ENCODE data around the gene LIPA. TPM values are rescaled to one million over a fixed set of nuclear protein-coding genes. Genes with fewer than 3 reads are reported as not detected.
A peak's percentile ranks its signal among the peaks of the same experiment; 100 is the strongest.

The LIPA gene
- total RNA-seq, 3 donors from 2014 or later, result 13.2 to 15.8 (median 14.7) TPM

DNA sequence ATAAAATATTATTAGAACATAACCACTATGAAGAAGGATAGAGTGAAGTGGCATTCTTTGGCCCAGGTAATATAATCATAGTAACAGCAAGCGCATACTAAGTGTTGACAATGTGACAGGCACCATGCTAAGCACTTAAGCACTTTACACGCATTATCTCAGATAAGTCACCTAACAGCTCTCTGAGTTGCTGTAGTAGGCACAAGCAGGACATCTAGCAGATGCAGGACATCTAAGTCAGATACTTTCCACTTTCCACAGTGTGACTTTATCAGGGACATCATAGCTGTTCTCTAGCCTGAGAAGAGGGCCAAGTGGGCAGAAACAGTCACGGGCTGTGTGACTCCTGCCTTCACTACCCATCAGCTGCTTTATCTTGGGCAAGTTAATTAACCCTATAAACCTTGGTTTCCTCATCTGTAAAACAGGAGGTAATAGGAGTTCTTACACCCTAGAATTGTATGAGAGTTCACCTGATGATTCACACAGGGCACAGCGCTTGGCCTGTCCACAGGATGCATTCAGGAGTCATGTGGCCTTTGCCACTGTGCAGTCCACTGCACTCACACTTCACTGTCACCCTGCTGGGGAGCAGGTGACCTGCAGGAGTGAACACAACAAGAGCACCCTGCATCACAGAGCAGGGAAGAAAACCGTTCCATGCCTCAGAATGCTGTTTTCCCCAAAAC is 12.5 kb downstream of the LIPA start:
- H3K4me3 Mint-ChIP-seq, result no peak overlapping the region
- H3K27me3 Mint-ChIP-seq (ENCODE audit: low read depth), result no peaks in the 10 kb centered on the region
- peaks cover 43% of the 10 kb centered on the region for H3K36me3 Mint-ChIP-seq (ENCODE audit: insufficient read depth)

DNA sequence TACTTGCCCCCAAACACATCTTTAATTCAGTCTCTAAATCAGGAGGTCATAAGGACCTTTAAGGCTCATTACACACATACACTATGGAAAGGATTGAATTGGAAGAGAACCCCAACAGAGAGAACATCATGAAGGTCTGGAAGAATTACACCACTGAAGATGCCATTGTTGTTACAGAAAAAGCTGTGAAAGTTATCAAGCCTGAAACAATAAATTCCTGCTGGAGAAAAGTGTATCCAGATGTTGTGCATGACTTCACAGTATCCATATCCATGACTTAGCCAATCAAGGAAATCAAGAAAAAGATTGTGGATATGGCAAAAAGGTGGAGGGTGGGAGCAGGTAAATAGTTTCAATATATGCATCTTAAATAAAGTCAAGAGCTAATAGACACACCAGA is 13.7 kb downstream of the LIPA start:
- ATAC-seq (no peak), DNase-seq (no peak)
- Mint-ChIP-seq H3K4me1 (ENCODE audit: low read depth) (peaks cover 3% of the 10 kb centered on the region), H3K9me3 (no peaks in the 10 kb centered on the region), H3K27me3 (ENCODE audit: low read depth) (no peaks in the 10 kb centered on the region), H3K4me3 (no peak overlapping the region), H3K36me3 (ENCODE audit: insufficient read depth) (peaks cover 48% of the 10 kb centered on the region)

More for the DNA sequence above, 12.5 kb downstream of the LIPA start:
- ATAC-seq, result no peak
- Mint-ChIP-seq H3K9me3 (no peaks in the 10 kb centered on the region), H3K4me1 (ENCODE audit: low read depth) (peaks cover 5% of the 10 kb centered on the region)
- no peak for DNase-seq

DNA sequence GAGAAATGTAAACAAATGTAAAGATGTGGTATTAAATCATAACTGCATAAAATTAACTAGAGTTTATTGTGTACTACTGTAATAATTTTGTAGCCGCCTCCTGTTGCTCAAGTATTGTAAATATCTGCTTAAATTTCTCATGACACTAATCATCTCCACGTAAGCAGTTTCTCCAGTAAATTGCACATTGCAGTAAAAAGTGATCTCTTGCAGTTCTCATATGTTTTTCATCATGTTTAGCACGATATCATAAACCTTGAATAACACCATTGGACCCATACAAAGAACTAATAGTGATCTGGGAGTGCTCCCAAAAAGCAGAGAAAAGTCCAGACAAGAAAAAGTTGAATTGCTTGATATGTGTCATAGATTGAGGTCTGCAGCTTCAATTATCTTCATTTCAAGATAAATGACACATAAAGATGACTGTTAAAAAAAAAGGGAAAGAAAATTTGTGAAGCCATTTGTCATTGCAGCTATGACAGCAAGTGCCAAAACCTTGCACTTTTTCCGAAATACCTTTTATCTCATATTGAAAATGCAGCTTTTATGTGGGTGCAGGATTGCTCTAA is 15.3 kb downstream of the LIPA start:
- no peaks in the 10 kb centered on the region for H3K27me3 Mint-ChIP-seq (ENCODE audit: low read depth)

DNA sequence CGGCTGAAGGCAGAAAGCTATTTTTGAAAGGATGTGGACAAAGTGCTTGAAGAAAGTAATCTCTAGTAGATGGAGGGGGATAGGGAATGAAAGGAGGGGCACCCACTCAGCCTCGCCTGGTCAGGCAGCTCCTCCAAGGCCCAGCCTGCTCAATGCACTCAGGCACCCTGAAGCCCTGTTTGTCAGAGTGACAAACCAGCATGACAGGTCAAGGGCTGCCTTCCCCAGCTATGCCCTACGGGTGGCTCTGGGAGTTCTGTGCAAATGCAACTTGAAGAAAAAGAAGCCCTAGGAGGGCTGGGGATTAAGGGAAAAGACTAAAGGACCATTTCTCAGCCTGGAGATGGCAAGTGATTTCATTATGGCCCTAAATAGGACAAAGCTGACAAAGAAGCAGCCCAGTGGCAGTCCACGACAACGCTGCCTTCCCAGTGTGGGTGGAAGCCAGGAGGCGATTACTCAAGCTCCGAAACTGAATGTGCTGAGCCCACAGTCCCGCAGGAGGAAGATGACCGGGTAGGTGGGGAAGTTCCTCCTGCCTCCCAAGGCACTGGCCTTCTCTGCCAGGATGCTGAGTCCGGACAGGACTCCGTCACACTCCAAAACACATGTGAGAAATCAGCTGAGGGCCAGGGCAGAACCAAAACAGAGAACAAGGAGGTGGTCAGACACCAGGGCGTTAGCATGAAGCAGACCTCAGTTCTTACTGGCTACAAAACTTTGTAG is 16.3 kb downstream of the LIPA start:
- H3K36me3 Mint-ChIP-seq (ENCODE audit: insufficient read depth), result peaks cover 59% of the 10 kb centered on the region
- peaks cover 2% of the 10 kb centered on the region for H3K4me1 Mint-ChIP-seq (ENCODE audit: low read depth)
- no peaks in the 10 kb centered on the region for H3K9me3 Mint-ChIP-seq
- ATAC-seq, result no peak
- no peak overlapping the region for H3K4me3 Mint-ChIP-seq
- H3K27me3 Mint-ChIP-seq (ENCODE audit: low read depth), result no peaks in the 10 kb centered on the region
- no peak for DNase-seq

More for the DNA sequence above, 15.3 kb downstream of the LIPA start:
- Mint-ChIP-seq H3K4me1 (ENCODE audit: low read depth) (peaks cover 2% of the 10 kb centered on the region), H3K4me3 (no peak overlapping the region), H3K9me3 (no peaks in the 10 kb centered on the region), H3K36me3 (ENCODE audit: insufficient read depth) (peaks cover 59% of the 10 kb centered on the region)
- DNase-seq (no peak), ATAC-seq (no peak)

DNA sequence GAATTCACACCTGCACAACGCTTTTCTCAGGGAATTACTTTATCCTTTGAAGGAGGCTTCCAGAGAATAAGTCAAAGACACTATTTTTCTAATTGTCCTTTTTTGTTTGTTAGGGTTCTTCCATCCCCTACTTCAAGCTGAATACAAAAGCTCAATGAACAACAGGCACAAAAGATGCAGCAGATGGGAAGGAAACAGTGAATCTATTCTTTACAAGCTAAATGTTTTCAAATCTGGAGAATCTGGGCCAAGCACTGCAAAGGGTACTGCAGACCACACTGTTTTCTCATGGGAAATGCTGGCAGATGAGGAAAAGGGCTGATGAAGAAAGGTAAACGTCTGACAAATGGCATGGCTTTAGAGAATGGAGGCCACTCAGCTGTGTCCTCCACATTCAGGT is 18.5 kb downstream of the LIPA start:
- DNase-seq (no peak), ATAC-seq (no peak)
- Mint-ChIP-seq H3K27me3 (ENCODE audit: low read depth) (no peaks in the 10 kb centered on the region), H3K4me1 (ENCODE audit: low read depth) (peaks cover 2% of the 10 kb centered on the region), H3K4me3 (no peak overlapping the region), H3K36me3 (ENCODE audit: insufficient read depth) (peaks cover 53% of the 10 kb centered on the region), H3K9me3 (no peaks in the 10 kb centered on the region)

DNA sequence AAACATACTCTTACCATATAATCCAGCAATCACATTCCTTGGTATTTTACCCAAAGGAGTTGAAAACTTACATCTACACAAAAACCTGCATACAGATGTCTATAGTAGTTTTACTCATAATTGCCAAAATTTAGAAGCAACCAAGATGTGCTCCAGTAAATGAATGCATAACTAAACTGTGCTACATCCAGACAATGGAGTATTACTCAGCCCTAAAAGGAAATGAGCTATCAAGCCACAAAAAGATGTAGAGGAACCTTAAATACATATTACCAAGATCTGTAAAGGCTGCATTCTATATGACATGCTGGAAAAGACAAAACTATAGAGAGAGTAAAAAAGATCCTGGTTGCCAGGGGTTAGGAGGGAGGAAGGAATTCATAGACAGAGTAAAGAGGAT is 22.6 kb downstream of the LIPA start:
- peaks cover 39% of the 10 kb centered on the region for H3K36me3 Mint-ChIP-seq (ENCODE audit: insufficient read depth)
- H3K27me3 Mint-ChIP-seq (ENCODE audit: low read depth), result no peaks in the 10 kb centered on the region
- ATAC-seq (no peak), DNase-seq (no peak)
- peaks cover 12% of the 10 kb centered on the region for H3K4me1 Mint-ChIP-seq (ENCODE audit: low read depth)
- no peak overlapping the region for H3K4me3 Mint-ChIP-seq
- no peaks in the 10 kb centered on the region for H3K9me3 Mint-ChIP-seq

DNA sequence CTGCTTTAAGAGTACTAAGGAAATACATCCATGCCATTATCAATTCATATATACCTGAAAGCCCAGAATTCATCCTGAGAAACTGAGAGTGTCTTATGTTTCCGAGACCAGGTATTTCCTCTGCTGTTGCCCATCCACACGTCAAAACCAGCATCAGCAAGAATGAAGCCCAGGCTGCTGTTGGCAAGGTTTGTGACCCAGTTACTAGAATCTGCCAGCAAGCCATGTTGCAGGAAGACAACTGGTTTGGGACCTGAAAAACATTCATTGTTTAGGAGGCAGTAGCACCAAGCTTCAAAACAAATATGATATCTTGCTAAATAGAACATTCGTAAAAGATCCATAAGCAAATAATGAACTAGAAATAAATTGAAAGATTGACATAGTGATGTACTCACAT is 23.4 kb downstream of the LIPA start:
- Mint-ChIP-seq H3K4me1 (ENCODE audit: low read depth) (peaks cover 12% of the 10 kb centered on the region), H3K4me3 (no peak overlapping the region), H3K9me3 (no peaks in the 10 kb centered on the region), H3K36me3 (ENCODE audit: insufficient read depth) (peaks cover 41% of the 10 kb centered on the region), H3K27me3 (ENCODE audit: low read depth) (no peaks in the 10 kb centered on the region)
- ATAC-seq (no peak), DNase-seq (no peak)

DNA sequence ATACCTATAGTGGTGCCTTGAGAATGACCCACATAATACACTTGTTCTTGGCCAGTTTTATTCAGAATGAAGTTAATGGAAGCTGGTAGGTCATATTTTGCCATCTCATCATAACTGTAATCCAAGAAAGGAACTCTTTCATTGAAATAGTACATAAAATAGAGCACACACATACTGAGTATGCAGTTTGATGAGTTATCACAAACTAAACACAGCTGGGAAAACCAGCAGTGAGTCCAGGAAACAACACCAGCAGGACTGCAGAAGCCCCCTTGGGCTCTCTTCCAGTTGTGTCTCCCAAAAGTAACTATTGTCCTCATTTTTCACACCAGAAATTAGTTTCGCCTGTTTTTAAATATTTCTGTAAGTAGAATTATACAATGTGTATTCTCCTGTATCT is 24.7 kb downstream of the LIPA start:
- no peaks in the 10 kb centered on the region for H3K27me3 Mint-ChIP-seq (ENCODE audit: low read depth)
- peaks cover 45% of the 10 kb centered on the region for H3K36me3 Mint-ChIP-seq (ENCODE audit: insufficient read depth)
- no peak overlapping the region for H3K4me3 Mint-ChIP-seq
- no peaks in the 10 kb centered on the region for H3K9me3 Mint-ChIP-seq
- peaks cover 12% of the 10 kb centered on the region for H3K4me1 Mint-ChIP-seq (ENCODE audit: low read depth)
- no peak for ATAC-seq
- DNase-seq, result no peak

DNA sequence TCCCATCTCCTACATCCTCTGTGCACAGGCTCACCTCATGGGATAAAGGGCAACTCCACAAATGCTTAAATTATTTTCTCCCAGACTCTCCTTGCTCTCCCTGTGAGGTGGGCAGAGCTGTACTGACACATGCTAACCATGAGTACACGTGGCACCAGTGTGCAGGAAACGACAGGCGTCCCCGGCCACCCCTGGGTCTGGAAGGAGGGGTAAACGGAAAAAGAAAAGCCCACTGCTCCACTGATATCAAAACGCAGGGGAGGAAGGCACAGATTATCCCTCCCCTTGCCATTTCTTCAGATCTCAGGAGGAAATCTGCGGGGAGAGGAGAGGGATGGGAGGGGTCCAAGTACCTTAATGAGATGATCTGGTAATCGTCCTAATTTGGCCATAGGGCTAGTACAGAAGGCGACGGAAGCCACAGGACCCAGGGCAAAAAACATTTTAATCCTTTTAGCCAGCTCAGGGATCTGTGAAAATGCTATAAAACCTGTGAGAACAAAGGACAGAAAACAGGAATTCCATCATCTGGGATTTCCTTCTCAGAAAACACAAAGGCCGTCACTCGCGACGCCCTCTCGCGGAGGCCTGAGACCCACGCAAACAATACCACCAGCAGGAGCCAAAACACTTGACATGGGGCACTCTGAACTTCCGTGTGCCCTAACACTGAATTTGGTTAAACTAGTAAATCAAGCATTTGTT is 26.7 kb downstream of the LIPA start:
- H3K27me3 Mint-ChIP-seq (ENCODE audit: low read depth), result no peaks in the 10 kb centered on the region
- peaks cover 12% of the 10 kb centered on the region for H3K4me1 Mint-ChIP-seq (ENCODE audit: low read depth)
- H3K4me3 Mint-ChIP-seq, result peak overlapping the region; percentile 49
- no peaks in the 10 kb centered on the region for H3K9me3 Mint-ChIP-seq
- ATAC-seq (no peak), DNase-seq (no peak)
- peaks cover 33% of the 10 kb centered on the region for H3K36me3 Mint-ChIP-seq (ENCODE audit: insufficient read depth)

DNA sequence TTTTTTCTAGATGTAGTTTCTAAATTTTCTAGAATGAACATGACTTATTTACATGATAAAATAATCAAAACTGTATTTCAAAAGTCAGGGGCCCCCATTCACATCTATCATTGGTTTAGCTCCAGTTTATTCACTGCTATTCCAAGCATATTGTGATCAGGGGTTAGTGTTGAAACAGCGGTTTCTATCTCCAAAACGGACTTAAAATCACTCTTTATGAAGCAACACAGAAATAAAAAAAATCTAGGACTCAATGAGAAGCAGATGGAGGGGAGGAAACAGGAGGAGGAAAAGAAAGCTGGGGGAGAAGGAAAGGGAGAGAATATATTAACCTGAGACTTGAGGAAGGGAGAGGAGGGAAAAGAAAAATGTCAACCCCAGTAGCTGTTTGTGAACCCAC is 29.7 kb downstream of the LIPA start:
- Mint-ChIP-seq H3K9me3 (no peaks in the 10 kb centered on the region), H3K27me3 (ENCODE audit: low read depth) (no peaks in the 10 kb centered on the region), H3K36me3 (ENCODE audit: insufficient read depth) (peaks cover 23% of the 10 kb centered on the region), H3K4me3 (no peak overlapping the region), H3K4me1 (ENCODE audit: low read depth) (peaks cover 20% of the 10 kb centered on the region)
- ATAC-seq (no peak), DNase-seq (no peak)

DNA sequence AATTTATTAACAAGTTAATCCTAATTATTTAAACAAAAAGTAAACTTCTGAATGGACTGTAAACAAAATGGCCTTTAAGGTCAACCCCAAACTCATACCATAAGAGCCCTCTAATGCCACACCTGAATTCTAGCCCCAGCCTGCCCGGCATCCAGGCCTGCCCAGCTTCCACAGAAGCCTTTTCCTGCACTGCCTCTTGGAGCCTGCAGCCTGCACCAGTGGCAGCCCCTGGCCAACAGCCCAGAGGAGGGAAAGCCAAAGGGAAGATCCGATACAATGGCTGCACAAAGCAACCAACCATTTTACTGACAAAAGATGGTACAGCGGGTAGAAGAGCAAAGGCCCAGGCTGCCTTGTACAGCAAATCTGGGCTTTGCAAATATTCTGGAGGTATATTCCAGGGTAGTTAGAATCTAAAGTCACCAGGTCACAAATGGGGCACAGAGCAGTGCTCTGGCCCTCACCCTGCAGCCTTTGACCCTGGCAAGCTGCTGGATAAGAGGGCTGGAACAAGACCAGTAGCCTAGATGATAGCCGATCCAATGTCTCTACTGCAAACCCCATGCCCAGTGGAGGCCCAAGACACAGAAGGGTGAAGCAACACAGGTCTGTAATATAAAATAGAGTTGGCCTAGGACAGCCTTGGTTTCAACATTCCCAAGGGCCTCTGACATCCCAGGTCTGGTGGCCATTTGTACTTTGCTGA is 31.9 kb downstream of the LIPA start:
- Mint-ChIP-seq H3K27me3 (ENCODE audit: low read depth) (no peaks in the 10 kb centered on the region), H3K36me3 (ENCODE audit: insufficient read depth) (peaks cover 15% of the 10 kb centered on the region)
- no peak for ATAC-seq

DNA sequence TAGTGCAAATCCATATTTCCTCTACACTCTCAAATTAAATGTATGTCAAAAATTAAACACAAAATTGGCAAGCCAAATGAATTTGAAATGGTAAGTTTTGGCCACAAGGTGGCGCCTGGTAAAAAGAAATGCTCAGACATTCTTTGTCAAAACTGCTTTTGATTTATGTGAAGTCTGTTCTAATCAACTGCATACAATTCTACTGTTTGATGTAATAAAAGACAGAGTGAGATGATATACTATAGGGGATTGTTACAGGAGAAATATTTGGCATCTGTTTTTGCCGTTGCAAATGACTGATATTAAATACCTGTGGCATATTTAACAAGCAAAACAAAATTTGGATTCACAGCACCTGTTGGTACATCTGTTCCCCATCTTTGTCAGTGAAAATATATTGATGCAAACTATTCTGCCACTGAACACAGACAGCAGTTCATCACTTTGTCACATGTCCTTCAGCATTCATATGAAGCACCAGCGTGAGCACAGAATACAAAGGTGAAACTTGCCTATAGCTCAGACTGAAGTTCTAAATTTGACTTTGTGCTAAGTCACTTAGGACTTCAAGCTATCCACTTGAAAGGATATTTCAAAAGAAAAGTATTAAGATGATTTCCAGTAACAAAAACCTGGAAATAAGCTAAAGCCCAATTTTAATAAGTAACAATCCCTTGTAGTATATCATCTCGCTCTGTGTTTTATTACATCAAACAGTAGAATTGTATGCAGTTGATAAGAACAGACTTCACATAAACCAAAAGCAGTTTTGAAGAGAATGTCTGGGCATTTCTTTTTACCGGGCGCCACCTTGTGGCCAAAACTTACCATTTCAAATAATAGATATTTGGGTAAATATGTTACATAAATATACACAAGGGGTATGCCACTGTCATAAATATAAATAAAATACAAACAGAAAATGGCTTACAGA is 34.3 kb downstream of the LIPA start:
- H3K27me3 Mint-ChIP-seq (ENCODE audit: low read depth), result no peaks in the 10 kb centered on the region
- H3K9me3 Mint-ChIP-seq, result no peaks in the 10 kb centered on the region
- DNase-seq (peak; percentile 62), ATAC-seq (peak; percentile 48 to 58)
- peaks cover 6% of the 10 kb centered on the region for H3K36me3 Mint-ChIP-seq (ENCODE audit: insufficient read depth)
- peaks cover 9% of the 10 kb centered on the region for H3K4me1 Mint-ChIP-seq (ENCODE audit: low read depth)
- no peak overlapping the region for H3K4me3 Mint-ChIP-seq

More for the DNA sequence above, 31.9 kb downstream of the LIPA start:
- H3K4me1 Mint-ChIP-seq (ENCODE audit: low read depth), result peaks cover 9% of the 10 kb centered on the region
- no peak overlapping the region for H3K4me3 Mint-ChIP-seq
- no peak for DNase-seq
- no peaks in the 10 kb centered on the region for H3K9me3 Mint-ChIP-seq

DNA sequence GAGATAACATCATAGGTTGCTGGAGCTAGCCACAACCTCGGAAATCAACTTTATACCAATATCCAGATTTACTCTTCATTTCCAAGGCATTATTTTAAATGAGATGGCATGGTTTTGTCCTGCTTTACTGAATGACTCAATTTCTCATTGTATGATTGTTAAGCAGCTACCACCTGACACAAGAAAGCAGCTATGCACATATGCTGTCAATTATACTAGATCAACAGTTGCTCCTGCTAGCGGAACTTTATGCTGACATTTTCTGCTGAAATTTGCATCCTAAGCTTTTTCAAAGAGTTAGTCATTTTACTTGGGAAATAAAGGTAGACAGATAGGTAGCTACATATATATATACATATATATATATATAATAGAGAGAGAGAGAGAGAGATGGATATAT is 35.5 kb downstream of the LIPA start:
- DNase-seq, result no peak
- Mint-ChIP-seq H3K36me3 (ENCODE audit: insufficient read depth) (peaks cover 1% of the 10 kb centered on the region), H3K9me3 (no peaks in the 10 kb centered on the region), H3K27me3 (ENCODE audit: low read depth) (no peaks in the 10 kb centered on the region), H3K4me3 (no peak overlapping the region), H3K4me1 (ENCODE audit: low read depth) (peaks cover 9% of the 10 kb centered on the region)
- no peak for ATAC-seq

All from activated T-cell treated with anti-CD3 and anti-CD28 coated beads, Interleukin-2, amount 50 U/mL, for 4 hours (primary cell).